NCI-H1092 (cell line): ENCODE measurements around the gene DNAJC11.
"Not testable (repeated sequence)": the region's sequence is repeated elsewhere in the genome, so short reads cannot be mapped to it uniquely, and the experiment has no call there.

ENCODE experiments used
- DNase-seq: peaks from one replicate; lab custom pipeline; 2025; lab: John Stamatoyannopoulos, UW

Gene DNAJC11, protein sequence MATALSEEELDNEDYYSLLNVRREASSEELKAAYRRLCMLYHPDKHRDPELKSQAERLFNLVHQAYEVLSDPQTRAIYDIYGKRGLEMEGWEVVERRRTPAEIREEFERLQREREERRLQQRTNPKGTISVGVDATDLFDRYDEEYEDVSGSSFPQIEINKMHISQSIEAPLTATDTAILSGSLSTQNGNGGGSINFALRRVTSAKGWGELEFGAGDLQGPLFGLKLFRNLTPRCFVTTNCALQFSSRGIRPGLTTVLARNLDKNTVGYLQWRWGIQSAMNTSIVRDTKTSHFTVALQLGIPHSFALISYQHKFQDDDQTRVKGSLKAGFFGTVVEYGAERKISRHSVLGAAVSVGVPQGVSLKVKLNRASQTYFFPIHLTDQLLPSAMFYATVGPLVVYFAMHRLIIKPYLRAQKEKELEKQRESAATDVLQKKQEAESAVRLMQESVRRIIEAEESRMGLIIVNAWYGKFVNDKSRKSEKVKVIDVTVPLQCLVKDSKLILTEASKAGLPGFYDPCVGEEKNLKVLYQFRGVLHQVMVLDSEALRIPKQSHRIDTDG

DNA sequence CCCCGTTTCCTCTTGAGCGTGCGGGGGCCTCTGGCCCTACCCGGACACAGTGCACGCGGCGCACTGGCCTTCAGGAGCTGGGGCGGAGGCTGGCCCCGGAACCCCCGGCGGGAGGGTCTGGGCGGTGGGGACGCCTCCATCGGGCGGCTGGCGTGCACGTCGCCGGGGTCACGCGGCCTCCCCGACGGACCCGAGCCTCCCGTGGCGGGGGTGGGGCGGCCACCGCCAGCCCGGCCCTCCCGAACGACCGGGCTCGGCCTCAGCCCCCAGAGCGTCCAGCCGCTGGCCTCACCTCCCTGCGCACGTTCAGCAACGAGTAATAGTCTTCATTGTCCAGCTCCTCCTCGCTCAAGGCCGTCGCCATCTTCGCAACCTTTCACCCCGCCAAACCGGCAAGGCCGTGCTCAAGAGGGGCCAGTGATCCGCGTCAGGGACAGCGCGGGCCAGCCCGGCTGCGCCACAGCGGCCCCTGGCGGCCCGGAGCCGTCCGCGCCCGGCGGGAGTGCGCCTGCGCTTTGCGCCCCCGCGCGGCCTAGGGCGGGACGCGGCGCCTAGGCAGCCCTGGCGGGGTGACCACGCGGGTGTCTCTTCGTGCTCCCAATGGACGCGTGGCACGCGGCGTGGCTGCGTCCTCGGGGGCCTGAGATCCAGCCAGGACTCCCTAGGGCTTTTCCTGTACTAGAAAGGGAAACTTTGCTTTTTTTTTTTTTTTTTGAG, at the start of gene DNAJC11:
TSS of gene DNAJC11 (minus strand) at position 380 of the 717 bp plus-strand sequence. CDS start at position 364, 16 bp downstream.
- peak; percentile 98 for DNase-seq

DNA sequence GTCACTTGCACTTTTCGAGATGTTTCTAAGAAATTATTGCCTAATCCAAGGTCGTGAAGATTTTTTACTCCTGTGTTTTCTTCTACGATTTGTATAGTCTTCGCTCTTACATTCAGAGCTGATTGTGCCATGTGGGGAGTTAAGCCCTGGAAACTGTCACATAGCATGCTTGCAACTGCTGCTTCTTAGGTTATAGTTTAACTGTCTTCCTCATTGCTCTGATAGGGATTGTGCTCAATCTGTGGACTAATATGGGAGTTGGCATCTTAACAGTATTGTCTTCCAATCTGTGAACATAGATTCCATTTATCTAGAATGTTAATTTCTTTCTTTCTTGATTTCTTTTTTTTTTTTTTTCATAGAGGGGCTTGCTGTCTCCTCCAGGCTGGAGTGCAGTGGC, 48.9 kb upstream of the DNAJC11 start:
- no peak for DNase-seq

DNA sequence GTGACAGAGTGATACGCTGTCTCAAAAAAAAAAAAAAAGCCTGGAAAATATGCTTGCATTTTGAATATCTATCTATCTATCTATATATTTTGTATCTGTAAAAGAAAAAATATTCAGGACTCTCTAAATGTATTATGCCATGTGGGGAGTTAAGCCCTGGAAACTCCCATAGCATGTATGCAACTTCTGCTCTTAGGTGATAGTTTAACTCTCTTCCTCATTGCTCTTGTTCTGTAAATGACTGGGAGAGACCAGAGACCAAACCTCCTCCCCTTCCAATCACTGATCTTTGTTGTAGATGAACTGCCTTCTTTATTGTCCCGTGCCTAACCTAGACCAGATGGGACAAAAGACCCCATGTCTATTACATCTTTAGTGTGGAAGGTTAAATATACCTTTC, 46.1 kb upstream of the DNAJC11 start:
- DNase-seq, result no peak

DNA sequence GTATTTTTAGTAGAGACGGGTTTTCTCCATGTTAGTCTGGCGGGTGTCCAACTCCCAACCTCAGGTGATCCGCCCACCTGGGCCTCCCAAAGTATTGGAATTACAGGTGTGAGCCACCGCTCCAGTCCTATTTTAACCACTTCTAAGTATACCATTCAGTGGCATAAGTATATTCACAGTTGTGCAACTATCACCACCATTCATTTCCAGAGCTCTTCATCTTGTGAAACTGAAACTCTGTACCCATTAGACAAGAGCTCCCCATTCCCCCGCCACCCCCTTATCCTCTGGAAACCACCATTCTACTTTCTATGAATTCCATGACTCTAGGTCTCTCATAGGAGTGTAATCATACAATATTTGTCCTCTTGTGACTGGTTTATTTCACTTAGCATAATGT, 43.5 kb upstream of the DNAJC11 start:
- no peak for DNase-seq

DNA sequence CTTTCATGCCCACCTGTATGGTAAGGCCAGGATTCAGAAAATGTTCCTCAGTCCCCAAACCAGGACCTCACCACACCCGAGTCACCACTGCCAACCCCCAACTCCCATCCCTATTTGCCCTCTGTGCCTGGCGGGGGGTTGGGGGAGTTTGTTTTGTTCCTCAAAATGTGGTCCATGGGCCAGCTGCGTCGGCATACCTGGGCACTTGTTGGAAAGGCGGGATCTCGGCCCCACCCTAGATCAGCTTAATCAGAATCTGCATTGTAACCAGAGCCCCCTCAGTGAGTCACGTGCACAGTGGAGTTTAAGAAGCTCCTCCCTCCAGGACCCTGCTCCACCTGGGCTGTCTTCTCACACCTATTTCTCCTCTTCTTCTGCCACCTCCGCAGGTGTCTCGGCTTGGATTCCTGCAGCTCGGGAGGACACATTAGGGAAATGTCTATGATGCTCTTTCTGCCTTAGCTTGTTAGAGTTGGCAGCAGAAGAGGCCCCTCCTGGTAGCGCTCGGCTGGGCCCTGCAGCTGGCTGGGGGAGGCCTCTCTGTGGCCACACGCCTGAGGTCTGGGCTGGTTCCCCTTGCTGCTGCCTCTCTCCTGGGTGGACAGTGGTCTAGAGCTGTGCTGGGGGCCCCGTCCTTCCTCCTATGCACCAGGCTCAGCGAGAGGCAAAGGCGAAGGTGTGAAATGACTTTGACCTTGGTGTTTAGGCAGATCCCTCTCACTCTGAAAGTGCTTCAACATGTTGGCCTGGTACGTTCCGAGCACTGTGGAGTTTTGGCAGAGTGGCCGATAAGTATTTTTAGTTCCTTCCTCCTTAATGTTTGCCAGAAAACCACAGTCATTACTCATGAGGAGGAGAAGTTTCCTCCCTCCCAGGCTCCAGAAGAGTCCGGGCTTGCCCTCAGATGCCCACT, 41.8 kb upstream of the DNAJC11 start:
- DNase-seq, result no peak

DNA sequence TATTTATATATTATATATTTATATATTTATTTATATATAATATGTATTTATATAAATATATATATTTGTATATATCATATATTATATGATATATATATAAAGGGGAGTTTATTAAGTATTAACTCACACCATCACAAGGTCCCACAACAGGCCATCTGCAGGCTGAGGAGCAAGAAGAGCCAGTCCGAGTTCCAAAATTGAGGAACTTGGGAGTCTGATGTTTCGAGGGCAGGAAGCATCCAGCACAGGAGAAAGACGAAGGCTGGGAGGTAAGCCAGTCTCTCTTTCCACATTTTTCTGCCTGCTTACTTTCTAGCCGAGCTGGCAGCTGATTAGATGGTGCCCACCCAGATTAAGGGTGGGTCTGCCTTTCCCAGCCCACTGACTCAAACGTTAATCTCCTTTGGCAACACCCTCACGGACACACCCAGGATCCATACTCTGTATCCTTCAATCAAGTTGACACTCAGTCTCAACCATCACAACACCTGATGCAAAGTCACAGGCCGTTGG, 41.1 kb upstream of the DNAJC11 start:
- not testable (repeated sequence) for DNase-seq

DNA sequence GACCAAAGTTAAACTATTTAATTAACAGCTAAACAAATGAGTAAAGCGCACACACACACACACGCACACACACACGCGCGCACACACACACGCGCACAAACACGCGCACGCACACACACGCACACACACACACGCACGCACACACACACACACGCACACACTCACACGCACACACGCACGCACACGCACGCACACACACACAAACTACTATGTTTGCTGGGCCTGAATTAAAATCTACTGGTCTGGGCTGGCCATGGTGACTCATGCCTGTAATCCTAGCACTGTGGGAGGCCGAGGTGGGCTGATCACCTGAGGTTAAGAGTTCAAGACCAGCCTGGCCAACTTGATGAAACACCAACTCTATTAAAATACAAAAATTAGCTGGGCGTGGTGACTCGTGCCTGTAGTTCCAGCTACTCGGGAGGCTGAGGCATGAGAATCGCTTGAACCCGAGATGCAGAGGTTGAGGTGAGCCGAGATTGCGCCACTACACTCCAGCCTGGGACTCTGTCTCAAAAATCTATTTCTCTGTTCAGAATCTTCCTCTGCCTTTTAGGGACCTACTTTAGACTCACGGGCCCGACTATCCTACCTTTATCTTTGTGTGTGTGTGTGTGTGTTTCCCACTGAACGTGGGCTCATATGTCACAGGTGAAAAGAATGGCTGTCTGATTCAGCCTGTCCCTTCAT, 37.5 kb upstream of the DNAJC11 start:
- no peak for DNase-seq

DNA sequence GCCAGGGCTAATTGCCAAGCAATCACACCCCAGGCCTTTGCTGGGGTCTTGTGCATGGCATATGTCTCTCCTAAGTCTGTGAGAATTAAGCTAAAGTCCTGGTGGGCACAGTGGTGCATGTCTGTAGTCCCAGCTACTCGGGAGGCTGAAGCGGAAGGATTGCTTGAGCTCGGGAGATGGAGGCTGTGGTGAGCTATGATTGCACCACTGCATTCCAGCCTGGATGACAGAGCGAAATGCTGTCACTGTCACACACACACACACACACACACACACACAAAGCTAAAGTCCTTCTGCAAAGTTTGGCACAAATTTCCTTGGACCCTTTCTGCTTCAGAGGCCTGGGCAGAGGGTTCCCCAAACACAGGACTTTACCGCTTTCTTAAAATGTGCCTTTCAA, 31.3 kb upstream of the DNAJC11 start:
- DNase-seq, result no peak

DNA sequence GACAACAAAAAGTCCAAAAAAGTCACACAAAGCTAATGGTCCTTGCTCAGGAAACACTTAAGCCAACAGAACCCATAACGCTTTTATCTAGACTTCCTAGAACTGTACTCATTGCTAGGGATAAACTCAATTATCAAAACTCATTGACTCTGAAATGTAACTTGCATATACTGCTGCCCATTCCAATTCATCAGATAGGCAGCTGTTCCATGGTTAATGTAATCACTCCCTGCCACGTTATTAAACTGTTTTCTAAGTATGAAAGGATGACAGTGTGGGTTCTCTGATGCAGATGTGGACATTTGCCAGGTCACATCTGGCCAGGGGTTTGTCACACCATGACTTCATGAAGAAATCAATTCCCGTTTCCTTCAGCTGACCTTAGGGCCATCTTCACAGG, 30.3 kb upstream of the DNAJC11 start:
- DNase-seq, result no peak

DNA sequence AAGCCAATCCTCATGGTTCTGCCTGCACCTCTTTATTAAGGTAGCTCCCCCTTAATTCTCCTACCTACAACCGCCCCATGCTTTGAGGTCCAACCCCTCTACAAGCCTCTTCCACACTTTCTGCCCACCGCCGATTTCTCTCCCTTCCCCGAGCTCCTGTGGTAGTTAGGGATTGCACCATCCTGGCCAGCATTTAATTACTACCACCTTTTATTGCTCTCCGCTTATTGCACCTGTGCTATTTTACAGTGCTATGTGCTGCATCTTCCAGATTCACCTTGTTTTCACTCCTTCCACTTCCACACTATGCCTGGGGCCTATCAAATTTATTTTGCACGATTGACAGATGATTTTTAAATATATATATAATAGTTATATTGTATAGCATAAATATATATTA, 29.3 kb upstream of the DNAJC11 start:
- DNase-seq, result no peak

DNA sequence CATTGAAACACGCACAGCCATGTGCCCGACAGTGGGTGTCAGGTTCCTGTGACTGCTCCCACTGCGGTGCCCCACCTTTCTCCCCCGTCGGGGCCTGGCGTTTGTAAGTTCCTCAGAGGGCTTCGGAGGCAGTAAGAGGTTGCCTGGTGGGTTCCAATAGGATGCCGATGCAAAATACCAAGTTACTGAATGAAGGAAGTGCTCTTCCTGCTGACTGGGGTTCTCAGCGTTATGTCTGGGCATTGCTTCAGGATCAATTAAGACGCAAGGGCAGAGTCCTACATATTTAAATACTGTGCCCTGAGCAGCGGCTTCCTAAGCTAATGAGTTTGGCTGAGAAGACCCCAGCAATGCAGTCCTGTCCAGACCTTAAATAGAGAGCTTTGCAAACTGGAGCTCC, 28.9 kb upstream of the DNAJC11 start:
- DNase-seq, result no peak

DNA sequence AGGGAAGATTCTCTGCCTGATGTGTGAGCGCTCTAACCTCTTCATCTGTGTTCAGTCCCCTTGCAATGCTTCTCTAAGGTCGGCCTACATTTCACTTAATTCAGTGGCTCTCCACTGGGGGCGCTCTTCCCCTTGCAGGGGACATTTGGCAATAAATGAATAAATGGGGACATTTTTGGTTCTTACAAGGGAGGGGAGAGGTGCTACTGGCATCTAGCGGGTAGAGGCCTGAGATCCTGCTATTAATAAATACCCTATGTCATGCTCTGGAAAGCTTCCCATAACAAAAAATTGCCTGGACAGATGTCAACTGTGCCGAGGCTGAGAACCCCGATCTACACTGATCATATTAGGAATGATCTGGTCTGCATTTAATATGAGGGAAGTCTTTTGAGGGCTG, 25.9 kb upstream of the DNAJC11 start:
- DNase-seq, result peak; percentile 36

DNA sequence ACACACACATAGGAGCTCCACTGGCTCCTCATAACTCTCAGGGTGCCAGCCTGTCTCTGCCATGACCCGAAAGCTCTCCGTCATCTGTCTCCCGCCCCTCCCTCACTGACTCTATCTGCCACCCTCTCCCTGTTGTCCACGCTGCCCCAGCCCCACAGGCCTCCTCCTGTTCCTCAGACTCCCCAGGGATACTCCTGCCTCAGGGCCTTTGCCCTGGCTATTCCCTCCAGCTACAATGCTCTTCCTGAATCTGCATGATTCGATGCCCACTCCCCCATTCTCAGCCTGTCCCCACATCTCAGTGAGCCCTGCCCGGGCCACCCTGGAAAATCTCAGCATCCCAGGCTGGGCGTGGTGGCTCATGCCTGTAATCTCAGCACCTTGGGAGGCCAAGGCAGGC, 24.6 kb upstream of the DNAJC11 start:
- DNase-seq, result no peak

DNA sequence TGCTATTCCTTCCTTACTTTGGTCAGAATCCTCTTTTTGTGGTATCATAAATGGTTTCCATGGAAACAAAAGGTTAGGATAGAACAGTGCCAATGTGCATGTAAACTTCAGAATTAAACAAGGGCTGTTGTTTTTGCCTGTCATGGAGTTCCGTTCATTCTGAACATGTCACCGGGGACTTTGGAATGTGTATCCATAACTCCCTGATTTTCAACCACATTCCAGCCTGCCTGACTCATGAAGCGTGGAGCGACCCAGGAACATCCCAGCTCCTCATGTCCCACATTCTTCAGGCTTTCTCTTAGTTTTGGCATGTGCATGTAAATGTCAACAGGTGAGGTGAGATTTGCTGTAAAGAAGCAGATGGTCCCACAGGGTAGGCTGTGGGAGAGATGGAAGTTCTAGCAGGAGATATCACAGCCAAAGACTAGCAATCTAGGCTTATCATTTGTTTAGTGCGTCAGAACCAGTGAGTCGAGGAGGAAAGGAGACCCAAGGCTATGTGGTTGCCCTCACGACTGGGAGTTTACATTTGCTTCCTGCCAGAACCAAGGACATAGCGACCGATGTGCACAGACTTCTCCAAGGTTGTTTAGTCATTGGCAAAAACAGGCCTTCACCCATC, 23.0 kb upstream of the DNAJC11 start:
- DNase-seq, result no peak

DNA sequence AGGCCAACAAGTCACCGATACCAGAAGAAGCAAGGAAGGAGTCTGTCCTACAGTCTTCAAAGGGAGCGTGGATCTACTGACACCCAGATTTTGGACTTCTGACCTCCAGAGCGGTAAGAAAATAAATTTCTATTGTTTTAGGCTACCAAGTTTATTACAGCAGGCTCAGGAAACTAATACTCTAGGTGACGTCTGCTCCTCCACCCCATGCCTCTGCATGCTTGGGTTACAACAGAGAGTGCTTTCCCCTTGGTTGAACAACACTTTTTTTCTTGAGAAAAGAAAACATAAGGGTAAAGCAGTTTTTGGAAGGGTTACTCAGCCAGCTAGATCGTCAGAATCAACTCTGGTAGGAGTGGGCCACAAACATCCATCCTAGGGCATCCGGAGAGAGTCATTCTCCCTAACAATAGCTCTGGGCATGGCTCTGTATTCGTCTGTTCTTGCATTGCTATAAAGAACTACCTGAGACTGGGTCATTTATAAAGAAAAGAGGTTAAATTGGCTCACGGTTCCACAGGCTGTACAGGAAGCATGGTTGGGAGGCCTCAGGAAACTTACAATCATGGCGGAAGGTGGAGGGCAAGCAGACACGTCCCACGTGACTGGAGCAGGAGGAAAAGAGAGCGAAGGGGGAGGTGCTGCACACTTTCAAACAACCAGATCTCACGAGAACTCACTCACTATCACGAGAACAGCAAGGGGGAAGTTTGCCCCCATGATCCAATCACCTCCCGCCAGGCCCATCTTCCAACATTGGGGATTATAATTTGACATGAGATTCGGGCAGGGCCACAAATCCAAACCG, 22.2 kb upstream of the DNAJC11 start:
- no peak for DNase-seq

DNA sequence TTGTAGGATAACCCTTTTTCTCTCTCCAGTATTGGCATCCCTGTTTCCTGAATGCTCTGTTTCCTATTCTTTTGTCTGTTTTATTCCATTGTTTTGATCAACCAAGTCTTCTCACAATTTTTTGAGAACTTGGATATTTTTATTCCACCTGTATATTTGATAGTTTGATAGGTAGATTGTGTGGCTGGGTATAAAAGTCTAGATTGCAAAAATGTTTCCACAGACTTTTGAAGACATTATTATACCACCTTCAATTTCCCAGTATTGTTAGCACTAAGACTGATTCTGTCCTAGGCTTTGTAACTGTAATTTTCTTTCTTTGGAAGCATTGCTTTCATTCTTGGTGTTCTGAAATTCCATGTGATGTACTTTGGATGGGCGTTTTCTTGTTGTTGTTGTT, 9.6 kb upstream of the DNAJC11 start:
- DNase-seq, result no peak

DNA sequence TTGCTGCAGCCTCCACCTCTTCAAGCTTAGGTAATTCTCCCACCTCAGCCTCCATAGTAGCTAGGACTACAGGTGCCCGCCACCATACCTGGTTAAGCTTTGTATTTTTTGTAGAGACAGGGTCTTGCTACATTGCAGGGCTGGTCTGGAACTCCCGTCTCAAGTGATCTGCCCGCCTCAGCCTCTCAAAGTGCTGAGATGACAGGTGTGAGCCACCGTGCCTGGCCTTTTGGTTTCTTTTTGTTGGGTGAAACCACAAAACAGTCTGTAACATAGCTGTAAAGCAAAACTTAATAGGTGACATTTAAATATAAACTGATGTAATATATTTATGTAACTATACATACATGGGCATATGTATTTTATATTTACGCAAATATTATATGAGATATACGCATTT, 3.1 kb upstream of the DNAJC11 start:
- DNase-seq, result no peak

DNA sequence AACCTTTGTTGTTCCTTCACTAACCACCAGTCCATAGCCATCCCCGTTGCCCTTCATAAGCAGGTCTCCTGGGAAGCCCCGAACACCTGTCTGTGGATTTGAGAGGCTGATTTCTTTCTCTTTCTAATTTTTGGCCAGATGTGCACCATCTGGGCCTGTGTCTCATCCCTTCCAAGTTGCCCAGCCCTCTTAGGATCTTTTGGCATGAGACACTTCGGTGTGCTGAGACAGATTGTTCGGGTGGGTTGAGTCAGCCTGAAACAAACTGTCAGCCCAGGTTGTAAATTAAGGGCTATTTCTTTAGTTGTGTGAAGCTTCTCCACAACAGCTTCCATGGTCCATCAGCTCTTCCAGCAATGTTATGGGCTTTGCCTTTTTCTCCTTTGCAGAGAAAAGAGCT, 1.4 kb upstream of the DNAJC11 start:
- DNase-seq, result no peak

DNA sequence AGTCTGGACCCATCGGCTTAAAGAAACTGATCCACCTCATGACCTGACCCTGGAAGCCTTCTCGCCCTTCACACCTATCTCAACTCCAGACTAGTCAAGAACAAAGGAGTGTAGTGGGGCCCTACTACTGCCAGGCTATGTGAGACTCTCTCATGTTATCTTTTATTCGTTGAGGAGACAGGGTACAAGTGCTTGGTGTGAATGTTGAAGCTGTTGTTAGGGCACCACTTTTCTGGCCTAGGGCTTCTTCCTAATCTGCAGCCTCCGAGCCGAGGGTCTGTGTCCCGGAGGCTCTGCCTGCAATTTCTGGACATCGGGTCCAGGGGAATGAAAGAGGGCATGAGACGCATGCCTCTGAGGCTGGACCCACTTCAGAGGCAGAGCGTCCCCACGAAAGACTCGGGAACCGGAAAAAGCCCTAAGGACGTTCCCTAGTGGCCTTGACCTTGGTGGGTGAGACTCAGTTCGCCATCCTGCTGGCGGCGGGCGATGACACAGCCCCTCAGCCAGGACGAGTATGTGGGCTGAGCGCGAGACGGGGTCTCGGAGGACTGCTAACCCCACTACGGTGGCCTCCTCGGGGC, 671 bp downstream of the DNAJC11 start:
- DNase-seq, result no peak

DNA sequence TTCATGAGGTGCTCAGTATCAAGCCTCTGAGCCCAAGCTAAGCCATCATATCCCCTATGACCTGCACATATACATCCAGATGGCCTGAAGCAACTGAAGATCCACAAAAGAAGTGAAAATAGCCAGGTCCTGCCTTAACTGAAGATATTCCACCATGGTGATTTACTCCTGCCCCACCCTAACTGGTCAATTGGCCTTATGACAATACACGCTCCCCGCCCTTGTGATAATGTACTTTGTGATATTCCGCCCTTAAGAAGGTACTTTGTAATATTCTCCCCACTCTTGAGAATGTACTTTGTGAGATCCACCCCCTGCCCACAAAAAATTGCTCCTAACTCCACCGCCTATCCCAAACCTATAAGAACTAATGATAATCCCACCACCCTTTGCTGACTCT, 1.7 kb downstream of the DNAJC11 start:
- not testable (repeated sequence) for DNase-seq
